Astrocyte of the cerebellum (primary cell): ENCODE measurements around the gene NPTX2.

ENCODE experiments used
- DNase-seq: peaks from one replicate; pipeline ENCODE4 v3.0.0-alpha.2; 2011; ENCODE audit warnings: low read depth
- H3K4me3 ChIP-seq: 2 replicates; pipeline ENCODE4 v1.5.1; 2011; ENCODE audit warnings: mild to moderate bottlenecking, low read depth, low read length, moderate library complexity
- in situ Hi-C: cut with HindIII; loops from 2 replicates; pipeline ENCODE4 v1.10.0; 2017; ENCODE audit warnings: low sequenced_read_pairs
- TF ChIP-seq, protein P1 (sequence below): IDR thresholded peaks from 2 replicates; pipeline ENCODE4 v1.5.1; 2012; ENCODE audit warnings: low read length, low read depth, moderate library complexity, mild to moderate bottlenecking; ENCODE audit errors: missing control alignments

The NPTX2 gene

GRCh38 chr7:98654524-98655272 is 37.6 kb downstream of the NPTX2 start:
- no peak for DNase-seq
- no peak overlapping the region for H3K4me3 ChIP-seq
- TF ChIP-seq, protein P1, sequence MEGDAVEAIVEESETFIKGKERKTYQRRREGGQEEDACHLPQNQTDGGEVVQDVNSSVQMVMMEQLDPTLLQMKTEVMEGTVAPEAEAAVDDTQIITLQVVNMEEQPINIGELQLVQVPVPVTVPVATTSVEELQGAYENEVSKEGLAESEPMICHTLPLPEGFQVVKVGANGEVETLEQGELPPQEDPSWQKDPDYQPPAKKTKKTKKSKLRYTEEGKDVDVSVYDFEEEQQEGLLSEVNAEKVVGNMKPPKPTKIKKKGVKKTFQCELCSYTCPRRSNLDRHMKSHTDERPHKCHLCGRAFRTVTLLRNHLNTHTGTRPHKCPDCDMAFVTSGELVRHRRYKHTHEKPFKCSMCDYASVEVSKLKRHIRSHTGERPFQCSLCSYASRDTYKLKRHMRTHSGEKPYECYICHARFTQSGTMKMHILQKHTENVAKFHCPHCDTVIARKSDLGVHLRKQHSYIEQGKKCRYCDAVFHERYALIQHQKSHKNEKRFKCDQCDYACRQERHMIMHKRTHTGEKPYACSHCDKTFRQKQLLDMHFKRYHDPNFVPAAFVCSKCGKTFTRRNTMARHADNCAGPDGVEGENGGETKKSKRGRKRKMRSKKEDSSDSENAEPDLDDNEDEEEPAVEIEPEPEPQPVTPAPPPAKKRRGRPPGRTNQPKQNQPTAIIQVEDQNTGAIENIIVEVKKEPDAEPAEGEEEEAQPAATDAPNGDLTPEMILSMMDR = no peak
- in situ Hi-C loops = no loop called here

DNA sequence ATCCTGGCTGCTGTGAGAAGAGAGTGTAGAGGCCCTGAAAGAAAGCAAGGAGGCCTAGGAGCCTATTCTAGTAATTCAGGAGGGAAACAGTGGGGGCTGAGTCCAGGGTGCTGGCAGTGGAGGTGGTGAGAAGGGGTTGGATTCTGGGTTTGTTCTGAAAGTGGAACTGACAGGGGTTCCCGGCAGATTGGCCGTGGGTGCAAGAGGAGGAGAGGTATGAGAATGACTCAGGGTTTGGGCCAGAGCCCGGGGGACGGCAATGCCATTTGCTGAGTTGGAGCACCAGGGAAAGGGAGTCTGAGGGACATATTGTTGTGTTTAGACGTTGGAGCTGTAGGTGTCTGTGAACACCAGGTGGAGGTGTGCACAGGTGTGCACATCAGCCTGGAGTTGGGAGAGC is 38.5 kb downstream of the NPTX2 start:
- H3K4me3 ChIP-seq = no peak overlapping the region
- DNase-seq = no peak
- TF ChIP-seq, protein P1 = no peak
- in situ Hi-C loops = no loop called here

DNA sequence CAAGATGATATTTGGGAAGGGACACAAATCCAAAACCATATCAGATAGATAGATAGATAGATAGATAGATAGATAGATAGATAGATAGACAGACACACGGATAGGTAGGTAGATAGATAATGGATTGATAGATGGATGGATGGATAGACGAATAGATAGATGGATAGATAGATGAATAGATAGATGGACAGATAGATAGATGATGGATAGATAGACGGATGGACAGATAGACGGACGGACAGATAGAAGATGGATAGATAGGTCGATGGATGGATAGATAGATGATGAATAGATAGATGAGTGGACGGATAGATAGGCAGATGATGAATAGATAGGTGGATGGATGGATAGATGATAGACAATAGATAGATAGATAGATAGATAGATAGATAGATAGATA is 39.8 kb downstream of the NPTX2 start:
- TF ChIP-seq, protein P1 = no peak
- no peak for DNase-seq
- H3K4me3 ChIP-seq = no peak overlapping the region
- in situ Hi-C loops = no loop called here

- TF ChIP-seq, protein P1 = no peak
- in situ Hi-C loops = no loop called here
- no peak for DNase-seq
- H3K4me3 ChIP-seq = no peak overlapping the region
Measured at GRCh38 chr7:98657736-98658135, 40.7 kb downstream of the NPTX2 start.

DNA sequence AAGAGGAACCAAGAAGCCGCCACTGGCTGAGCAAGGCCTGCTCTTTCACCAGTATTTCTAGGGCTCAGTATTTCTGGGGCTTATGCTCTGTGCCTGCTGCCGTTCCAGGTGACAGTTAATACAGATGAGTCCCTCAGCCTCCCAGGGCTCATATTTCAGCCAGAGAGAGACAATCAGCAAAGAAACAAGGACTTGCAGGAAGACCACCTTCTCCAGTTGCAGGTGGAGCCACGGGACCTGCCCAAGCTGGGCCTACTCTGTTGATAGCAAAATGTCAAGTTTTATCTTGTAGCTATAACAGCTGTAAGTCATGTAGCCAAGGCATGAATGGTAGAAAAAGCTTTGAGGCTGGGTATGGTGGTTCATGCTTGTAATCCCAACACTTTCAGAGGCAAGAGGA is 42.7 kb downstream of the NPTX2 start:
- in situ Hi-C loops = no loop called here
- no peak for DNase-seq
- TF ChIP-seq, protein P1 = no peak
- H3K4me3 ChIP-seq = no peak overlapping the region

- H3K4me3 ChIP-seq = no peak overlapping the region
- TF ChIP-seq, protein P1 = no peak
- in situ Hi-C loops = no loop called here
- DNase-seq = no peak
Measured at GRCh38 chr7:98661607-98662006, 44.5 kb downstream of the NPTX2 start.
